NCI-H524 treated with DMSO at 0.1 percent for 48 hours (cell line): ENCODE measurements around the gene HRH3.
A peak's percentile ranks its signal among the peaks of the same experiment; 100 is the strongest.

Experiments
- DNase-seq: peaks from one replicate; lab custom pipeline; 2025; lab: John Stamatoyannopoulos, UW

Gene HRH3

GRCh38 chr20:62174870-62175624 is 45.0 kb downstream of the HRH3 start:
- DNase-seq: no peak

- no peak for DNase-seq
Measured at GRCh38 chr20:62174021-62174804, 45.9 kb downstream of the HRH3 start.

- DNase-seq: no peak
Measured at GRCh38 chr20:62172666-62173065, 47.4 kb downstream of the HRH3 start.

GRCh38 chr20:62171245-62171644 is 48.8 kb downstream of the HRH3 start:
- DNase-seq: no peak

GRCh38 chr20:62170536-62170935 is 49.5 kb downstream of the HRH3 start:
- no peak for DNase-seq

GRCh38 chr20:62168890-62169435 is 51.1 kb downstream of the HRH3 start:
- no peak for DNase-seq

- DNase-seq: peak; percentile 95
Measured at GRCh38 chr20:62168061-62168460, 52.0 kb downstream of the HRH3 start.

GRCh38 chr20:62167474-62167873 is 52.6 kb downstream of the HRH3 start:
- DNase-seq: no peak

GRCh38 chr20:62165762-62166399 is 54.2 kb downstream of the HRH3 start:
- no peak for DNase-seq
